Glomerular visceral epithelial cell (primary cell): Measurements from ENCODE around the gene PALM3.
A peak's percentile ranks its signal among the peaks of the same experiment; 100 is the strongest.
"Not testable (repeated sequence)": the region's sequence is repeated elsewhere in the genome, so short reads cannot be mapped to it uniquely, and the experiment has no call there.

Experiments
- DNase-seq: peaks from one replicate; pipeline ENCODE4 v3.0.0-alpha.2; 2016; ENCODE audit errors: extremely low spot score

PALM3 gene

GRCh38 chr19:14059652-14060155 is 2.2 kb downstream of the PALM3 start:
- DNase-seq = no peak

- no peak for DNase-seq
These were observed 2.8 kb downstream of the PALM3 start for GRCh38 chr19:14059093-14059480.

- no peak for DNase-seq
These were observed 3.4 kb downstream of the PALM3 start for GRCh38 chr19:14058182-14059092.

- DNase-seq = no peak
These were observed 5.0 kb downstream of the PALM3 start for GRCh38 chr19:14056741-14057356.

GRCh38 chr19:14056069-14056666 is 5.7 kb downstream of the PALM3 start:
- no peak for DNase-seq

GRCh38 chr19:14055396-14055795 is 6.5 kb downstream of the PALM3 start:
- DNase-seq = no peak

DNA sequence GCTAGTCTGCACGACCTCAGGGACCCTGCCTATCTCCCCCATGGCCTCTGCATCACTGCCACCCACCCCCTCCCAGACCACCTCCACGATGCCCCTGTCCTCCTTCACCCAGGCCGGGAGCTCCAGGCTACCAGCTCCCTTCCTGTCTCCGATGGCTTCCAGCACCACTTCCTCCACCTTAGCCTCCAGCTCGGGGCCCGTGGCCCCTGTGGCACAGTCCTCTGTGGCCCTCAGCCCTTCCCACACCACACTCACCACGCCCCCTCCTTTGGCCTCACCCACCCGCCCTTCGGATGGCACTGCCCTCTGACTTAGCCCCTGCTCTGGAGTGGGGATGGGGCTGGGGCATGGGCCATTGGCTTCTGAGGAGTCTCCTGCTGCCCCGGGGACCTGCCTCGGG is 7.2 kb downstream of the PALM3 start:
- no peak for DNase-seq

GRCh38 chr19:14054099-14054498 is 7.8 kb downstream of the PALM3 start:
- DNase-seq = no peak

GRCh38 chr19:14053500-14053899 is 8.4 kb downstream of the PALM3 start:
- DNase-seq = no peak

GRCh38 chr19:14053032-14053431 is 8.8 kb downstream of the PALM3 start:
- no peak for DNase-seq

GRCh38 chr19:14052470-14052869 is 9.4 kb downstream of the PALM3 start:
- no peak for DNase-seq

- no peak for DNase-seq
These were observed 9.9 kb downstream of the PALM3 start for GRCh38 chr19:14051980-14052379.

DNA sequence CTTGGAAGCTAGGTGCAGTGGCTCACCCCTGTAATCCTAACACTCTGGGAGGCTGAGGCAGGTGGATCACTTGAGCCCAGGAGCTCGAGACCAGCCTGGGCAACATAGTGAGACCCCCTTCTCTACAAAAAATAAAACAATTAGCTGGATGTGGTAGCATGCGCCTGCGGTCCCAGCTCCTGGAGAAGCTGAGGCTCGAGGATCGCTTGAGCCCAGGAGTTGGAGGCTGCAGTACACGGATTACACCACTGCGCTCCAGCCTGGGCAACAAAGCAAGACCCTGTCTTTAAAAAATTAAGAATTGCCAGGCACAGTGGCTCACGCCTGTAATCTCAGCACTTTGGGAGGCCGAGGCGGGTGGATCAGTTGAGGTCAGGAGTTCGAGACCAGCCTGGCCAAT is 10.9 kb downstream of the PALM3 start:
- not testable (repeated sequence) for DNase-seq

DNA sequence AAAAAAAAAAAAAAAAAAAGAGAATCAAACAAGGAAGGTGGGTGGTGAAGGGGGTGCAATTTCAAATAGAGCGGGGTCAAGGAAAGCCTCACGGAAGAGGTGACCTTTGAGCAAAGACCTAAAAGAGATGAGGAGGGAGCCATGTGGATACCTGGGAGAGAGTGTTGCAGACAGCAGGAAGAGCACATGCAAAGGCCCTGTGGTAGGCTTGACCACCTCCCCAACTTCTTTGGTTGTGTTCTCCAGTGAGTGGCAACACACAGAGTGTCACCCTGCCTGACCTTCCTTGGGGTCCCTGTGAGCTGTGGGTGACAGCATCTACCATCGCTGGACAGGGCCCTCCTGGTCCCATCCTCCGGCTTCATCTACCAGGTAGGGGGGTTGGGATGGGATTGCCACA is 11.4 kb downstream of the PALM3 start:
- no peak for DNase-seq

GRCh38 chr19:14048443-14049153 is 13.3 kb downstream of the PALM3 start:
- DNase-seq = peak; percentile 35

DNA sequence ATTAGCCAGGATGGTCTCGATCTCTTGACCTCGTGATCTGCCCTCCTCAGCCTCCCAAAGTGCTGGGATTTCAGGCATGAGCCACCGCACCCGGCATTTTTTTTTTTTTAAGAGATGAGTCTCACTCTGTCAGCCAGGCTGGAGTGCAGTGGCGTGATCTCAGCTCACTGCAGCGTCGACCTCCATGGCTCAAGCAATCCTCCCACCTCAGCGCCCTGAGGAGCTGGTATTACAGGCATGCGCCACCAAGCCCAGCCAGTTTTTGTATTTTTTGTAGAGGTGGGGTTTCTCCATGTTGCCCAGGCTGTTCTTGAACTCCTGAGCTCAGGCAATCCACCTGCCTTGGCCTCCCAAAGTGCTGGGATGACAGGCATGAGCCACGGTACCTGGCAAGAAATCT is 14.0 kb downstream of the PALM3 start:
- DNase-seq = not testable (repeated sequence)

DNA sequence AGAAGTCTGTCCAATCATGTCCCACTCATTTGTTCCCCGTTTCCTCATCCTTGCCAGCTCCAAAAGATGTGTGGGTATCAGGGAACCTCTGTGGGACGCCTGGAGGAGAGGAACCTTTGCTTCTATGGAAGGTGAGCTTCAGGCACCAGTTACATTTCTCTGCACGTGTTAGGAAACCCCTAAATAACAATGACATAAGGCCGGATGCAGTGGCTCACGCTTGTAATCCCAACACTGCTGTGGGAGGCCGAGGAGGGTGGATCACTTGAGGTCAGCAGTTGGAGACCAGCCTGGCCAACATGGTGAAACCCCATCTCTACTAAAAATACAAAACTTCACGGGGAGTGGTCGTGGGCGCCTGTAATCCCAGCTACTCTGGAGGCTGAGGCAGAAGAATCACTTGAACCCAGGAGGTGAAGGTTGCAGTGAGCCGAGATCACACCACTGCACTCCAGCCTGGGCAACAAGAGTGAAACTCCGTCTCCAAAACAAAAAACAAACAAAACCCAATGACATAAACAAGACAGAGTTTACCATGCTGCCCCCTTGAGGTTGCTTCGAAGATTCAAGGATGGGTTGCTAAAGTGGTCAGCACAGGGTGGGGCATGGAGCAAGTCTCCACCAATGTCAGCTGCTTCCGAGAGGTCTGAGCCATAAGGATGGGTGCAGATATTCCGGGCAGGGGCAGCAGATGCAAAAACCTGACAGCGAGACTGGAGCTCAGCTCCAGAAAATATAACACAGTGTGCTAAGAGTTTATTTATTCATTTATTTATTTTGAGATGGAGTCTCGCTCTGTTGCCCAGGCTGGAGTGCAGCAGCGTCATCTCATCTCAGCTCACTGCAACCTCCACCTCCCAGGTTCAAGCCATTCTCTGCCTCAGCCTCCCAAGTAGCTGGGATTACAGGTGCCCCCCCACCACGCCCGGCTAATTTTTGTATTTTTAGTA is 18.9 kb downstream of the PALM3 start:
- peak; percentile 43 for DNase-seq

DNA sequence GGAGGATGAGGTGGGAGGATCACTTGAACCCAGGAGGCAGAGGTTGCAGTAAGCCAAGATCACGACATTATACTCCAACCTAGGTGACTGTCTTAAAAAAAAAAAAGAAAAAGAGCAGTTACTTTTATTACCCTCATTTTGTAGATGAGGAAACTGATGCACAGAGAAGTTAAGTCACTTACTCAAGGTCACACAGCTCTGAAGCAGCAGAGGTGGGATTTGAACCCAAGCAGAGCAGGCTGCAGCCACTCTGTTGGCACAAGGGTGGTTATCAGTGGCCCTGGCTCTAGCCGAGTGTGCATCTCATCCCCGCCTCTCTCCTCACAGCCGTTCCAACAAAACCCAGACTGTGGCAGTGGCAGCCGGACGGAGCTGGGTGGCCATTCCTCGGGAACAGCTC is 22.7 kb downstream of the PALM3 start:
- DNase-seq = no peak

- DNase-seq = peak; percentile 53
These were observed 26.2 kb downstream of the PALM3 start for GRCh38 chr19:14035706-14036105.

DNA sequence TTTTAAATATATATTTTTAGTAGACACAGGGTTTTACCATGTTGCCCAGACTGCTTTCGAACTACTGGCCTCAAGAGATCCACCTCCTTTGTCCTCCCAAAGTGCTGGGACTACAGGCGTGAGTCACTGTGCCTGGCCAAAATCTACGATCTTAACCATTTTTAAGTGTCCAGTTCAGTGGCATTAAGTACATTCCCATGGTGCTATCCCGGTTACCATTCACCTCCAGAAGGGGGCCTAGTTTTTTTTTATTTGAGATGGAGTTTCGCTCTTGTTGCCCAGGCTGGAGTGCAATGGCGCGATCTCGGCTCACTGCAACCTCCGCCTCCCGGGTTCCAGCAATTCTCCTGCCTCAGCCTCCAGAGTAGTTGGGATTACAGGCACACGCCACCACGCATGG is 26.7 kb downstream of the PALM3 start:
- not testable (repeated sequence) for DNase-seq

GRCh38 chr19:14033946-14034345 is 27.9 kb downstream of the PALM3 start:
- no peak for DNase-seq
